Chondrocyte (in vitro differentiated cells): Measurements from ENCODE around the gene KLK7. TPM values are rescaled to one million over a fixed set of nuclear protein-coding genes. Genes with fewer than 3 reads are reported as not detected.

Experiments
- DNase-seq: peaks from one replicate; pipeline ENCODE4 v3.0.0; 2021; ENCODE audit warnings: mixed read lengths, low spot score
- H3K27ac Mint-ChIP-seq: one replicate; pipeline ENCODE4 v1.8.0; 2021; ENCODE audit warnings: mild to moderate bottlenecking, moderate library complexity, mixed read lengths; ENCODE audit not compliant: unreplicated experiment
- H3K27me3 Mint-ChIP-seq: 2 replicates; pipeline ENCODE4 v1.8.0; 2021; ENCODE audit warnings: low read depth, mixed read lengths
- H3K36me3 Mint-ChIP-seq: 2 replicates; pipeline ENCODE4 v1.8.0; 2021; ENCODE audit warnings: low read depth, mixed read lengths
- H3K4me1 Mint-ChIP-seq: 2 replicates; pipeline ENCODE4 v1.8.0; 2021; ENCODE audit warnings: low read depth, mild to moderate bottlenecking, mixed read lengths
- H3K4me3 Mint-ChIP-seq: one replicate; pipeline ENCODE4 v1.8.0; 2021; ENCODE audit warnings: mild to moderate bottlenecking, moderate library complexity, mixed read lengths; ENCODE audit not compliant: unreplicated experiment
- H3K9me3 Mint-ChIP-seq: 2 replicates; pipeline ENCODE4 v1.8.0; 2021; ENCODE audit warnings: low read depth, mixed read lengths
- CTCF ChIP-seq: fragments of 200-600 bp; sonication (generic); IDR thresholded peaks from 2 replicates; pipeline ENCODE4 v1.5.0; 2021; ENCODE audit warnings: antibody characterized with exemption, mild to moderate bottlenecking, moderate library complexity
- total RNA-seq: library from RNA; stranded (reverse); gene quantifications from 3 replicates; pipeline ENCODE4 v1.2.1, GENCODE V29; 2021

KLK7 gene
- total RNA-seq, 1 donor from 2014 or later: not detected

DNA sequence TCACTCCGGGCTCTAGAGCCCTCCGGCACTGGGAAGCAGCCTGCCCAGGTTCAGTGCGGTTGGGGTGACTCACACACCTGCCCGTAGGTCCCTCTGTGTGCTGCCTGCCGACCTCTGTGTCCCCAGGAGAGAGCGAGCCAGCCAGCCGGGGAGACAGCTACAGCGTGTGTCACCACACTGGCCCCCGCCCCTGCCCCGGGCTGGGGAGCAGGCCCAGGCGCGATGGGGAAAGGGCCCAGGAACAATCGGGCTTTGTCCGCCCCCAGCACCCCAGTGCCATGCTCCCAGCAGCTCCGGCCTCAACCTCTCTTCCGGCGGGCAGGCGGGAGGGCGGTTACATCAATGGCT is 14.3 kb downstream of the KLK7 start, which contains the start of gene KLK6:
KLK6 (minus strand) TSS at position 179 of the 348 bp plus-strand sequence. CDS start 1,487 bp downstream, outside the sequence.
- H3K27ac Mint-ChIP-seq: no peak within 1 kb of the TSS
- DNase-seq: no peak
- H3K36me3 Mint-ChIP-seq: no peaks in the 10 kb centered on the region
- H3K4me3 Mint-ChIP-seq: no peak within 1 kb of the TSS
- TF ChIP-seq CTCF: no peak
- H3K9me3 Mint-ChIP-seq: no peaks in the 10 kb centered on the region
- H3K4me1 Mint-ChIP-seq: no peaks in the 10 kb centered on the region
- peaks cover 14% of the 10 kb centered on the region for H3K27me3 Mint-ChIP-seq

DNA sequence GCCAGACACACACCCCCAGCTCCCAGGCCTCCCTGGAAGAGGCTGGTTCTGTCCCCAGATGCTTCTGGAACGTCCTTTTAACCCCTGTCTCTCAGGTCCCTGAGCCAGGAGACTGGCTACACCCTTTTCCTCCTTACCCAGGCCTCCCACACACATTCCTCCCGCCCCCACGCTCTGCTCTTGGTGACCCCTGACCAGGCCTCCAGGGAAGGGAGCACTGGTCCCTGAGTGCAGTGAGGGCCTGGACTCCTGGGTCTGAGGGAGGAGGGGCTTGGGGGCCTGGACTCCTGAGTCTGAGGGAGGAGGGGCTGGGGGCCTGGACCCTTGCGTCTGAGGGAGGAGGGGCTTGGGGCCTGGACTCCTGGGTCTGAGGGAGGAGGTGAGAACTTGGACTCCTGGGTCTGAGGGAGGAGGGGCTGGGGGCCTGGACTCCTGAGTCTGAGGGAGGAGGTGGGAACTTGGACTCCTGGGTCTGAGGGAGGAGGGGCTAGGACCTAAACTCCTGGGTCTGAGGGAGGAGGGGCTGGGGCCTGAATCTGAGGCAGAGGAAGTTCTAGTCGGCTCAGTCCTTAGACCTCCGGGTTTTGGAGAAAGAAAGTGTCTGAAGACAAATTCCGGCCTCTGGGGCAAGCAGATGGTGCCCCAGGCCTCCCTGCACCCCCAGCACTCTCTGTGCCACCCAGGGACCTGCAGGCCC is 14.9 kb downstream of the KLK7 start:
- no peaks in the 10 kb centered on the region for H3K36me3 Mint-ChIP-seq
- no peak for TF ChIP-seq CTCF
- no peak overlapping the region for H3K4me3 Mint-ChIP-seq
- H3K4me1 Mint-ChIP-seq: no peaks in the 10 kb centered on the region
- peaks cover 13% of the 10 kb centered on the region for H3K27me3 Mint-ChIP-seq
- no peak overlapping the region for H3K27ac Mint-ChIP-seq
- no peak for DNase-seq
- no peaks in the 10 kb centered on the region for H3K9me3 Mint-ChIP-seq

- Mint-ChIP-seq H3K9me3 (peaks cover under 1% of the 10 kb centered on the region), H3K27ac (no peak overlapping the region), H3K36me3 (no peaks in the 10 kb centered on the region), H3K27me3 (peaks cover 13% of the 10 kb centered on the region), H3K4me3 (no peak overlapping the region), H3K4me1 (no peaks in the 10 kb centered on the region)
- no peak for DNase-seq
- no peak for TF ChIP-seq CTCF
These were observed 15.6 kb downstream of the KLK7 start for GRCh38 chr19:50967929-50968715.

GRCh38 chr19:50964266-50964665 is 19.5 kb downstream of the KLK7 start:
- peaks cover 4% of the 10 kb centered on the region for H3K27me3 Mint-ChIP-seq
- no peak overlapping the region for H3K4me3 Mint-ChIP-seq
- no peak overlapping the region for H3K27ac Mint-ChIP-seq
- H3K4me1 Mint-ChIP-seq: no peaks in the 10 kb centered on the region
- H3K9me3 Mint-ChIP-seq: peaks cover 20% of the 10 kb centered on the region
- H3K36me3 Mint-ChIP-seq: peaks cover 3% of the 10 kb centered on the region
- no peak for TF ChIP-seq CTCF
- DNase-seq: no peak

DNA sequence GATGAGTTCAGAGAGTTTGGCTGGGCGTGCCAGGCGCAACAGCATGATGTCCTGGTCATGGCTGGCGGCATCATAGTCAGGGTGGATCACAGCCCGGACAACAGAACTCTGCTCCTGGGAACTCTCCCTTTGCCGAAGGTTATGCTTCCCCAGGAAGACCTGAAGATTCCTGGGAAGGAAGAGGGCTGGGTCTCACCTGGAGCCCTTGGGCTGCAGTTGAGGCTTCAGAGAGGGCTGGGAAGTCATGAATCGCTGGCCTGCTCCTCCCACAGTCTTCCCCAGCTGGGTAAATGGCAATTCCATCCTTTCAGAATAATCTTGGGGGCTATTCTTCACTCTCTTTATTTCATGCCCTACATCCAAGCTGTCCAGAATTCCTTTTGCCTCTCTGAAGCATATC is 20.3 kb downstream of the KLK7 start:
- Mint-ChIP-seq H3K27ac (no peak overlapping the region), H3K36me3 (peaks cover 3% of the 10 kb centered on the region)

More for the DNA sequence above, 20.3 kb downstream of the KLK7 start:
- H3K9me3 Mint-ChIP-seq: peaks cover 23% of the 10 kb centered on the region
- H3K4me3 Mint-ChIP-seq: no peak overlapping the region
- no peak for DNase-seq
- H3K4me1 Mint-ChIP-seq: no peaks in the 10 kb centered on the region
- TF ChIP-seq CTCF: no peak
- H3K27me3 Mint-ChIP-seq: peaks cover 4% of the 10 kb centered on the region
